SU-DHL-6 (cell line): ENCODE measurements around the gene B4GALT5.

ENCODE experiments used
- H2AFZ ChIP-seq: fragments of 200-600 bp; sonication (generic); 2 replicates; pipeline ENCODE4 v1.6.1; 2014; ENCODE audit warnings: low read depth, mild to moderate bottlenecking, moderate library complexity, mixed read lengths, antibody characterized with exemption, low read length; ENCODE audit not compliant: severe bottlenecking
- H3F3A ChIP-seq: fragments of 200-600 bp; shearing (Covaris generic); 2 replicates; pipeline ENCODE4 v1.6.0; 2016; ENCODE audit warnings: antibody characterized with exemption, mild to moderate bottlenecking; ENCODE audit not compliant: insufficient read depth
- H3K27ac ChIP-seq: fragments of 200-600 bp; sonication (generic); 2 replicates; pipeline ENCODE4 v1.5.1; 2016; ENCODE audit warnings: low read depth, mild to moderate bottlenecking, low read length, moderate library complexity, mixed read lengths
- H3K27me3 ChIP-seq: fragments of 200-600 bp; sonication (generic), shearing (Covaris generic); 2 replicates; pipeline ENCODE4 v1.6.0; 2014; ENCODE audit warnings: mild to moderate bottlenecking, low read length
- H3K36me3 ChIP-seq: fragments of 200-600 bp; sonication (generic); 2 replicates; pipeline ENCODE4 v1.6.1; 2014; ENCODE audit warnings: mild to moderate bottlenecking, low read length, mixed read lengths
- H3K4me2 ChIP-seq: fragments of 300-600, 200-600 bp; shearing (Covaris generic), sonication (generic); 2 replicates; pipeline ENCODE4 v1.6.0; 2014; ENCODE audit warnings: low read length, low read depth, mild to moderate bottlenecking; ENCODE audit not compliant: poor library complexity, severe bottlenecking
- H3K4me3 ChIP-seq: fragments of 200-600 bp; sonication (generic); 2 replicates; pipeline ENCODE4 v1.5.1; 2014; ENCODE audit warnings: antibody characterized with exemption, low read length, mild to moderate bottlenecking, mixed read lengths; ENCODE audit not compliant: insufficient read depth, poor library complexity, severe bottlenecking
- H3K79me2 ChIP-seq: fragments of 200-600 bp; sonication (generic); 2 replicates; pipeline ENCODE4 v1.6.1; 2014; ENCODE audit warnings: mild to moderate bottlenecking, low read length, moderate library complexity; ENCODE audit not compliant: insufficient read depth
- H3K9ac ChIP-seq: fragments of 200-600 bp; sonication (generic); 2 replicates; pipeline ENCODE4 v1.7.0; 2014; ENCODE audit warnings: mild to moderate bottlenecking, low read length
- H3K9me2 ChIP-seq: fragments of 200-600 bp; sonication (generic); replicated peaks from 2 replicates; pipeline ENCODE4 v1.6.1; 2014; ENCODE audit warnings: low read length; ENCODE audit not compliant: insufficient read depth
- H3K9me3 ChIP-seq: fragments of 200-600 bp; sonication (generic); 2 replicates; pipeline ENCODE4 v1.6.1; 2014; ENCODE audit warnings: low read length, mixed read lengths; ENCODE audit not compliant: insufficient read depth
- H4K20me1 ChIP-seq: fragments of 200-600 bp; sonication (generic); 2 replicates; pipeline ENCODE4 v1.6.1; 2014; ENCODE audit warnings: low read depth, mild to moderate bottlenecking, antibody characterized with exemption, low read length, moderate library complexity, mixed read lengths
- CTCF ChIP-seq: fragments of 200-600 bp; sonication (generic); IDR thresholded peaks from one replicate; pipeline ENCODE4 v1.5.1; 2017; ENCODE audit warnings: antibody characterized with exemption, mild to moderate bottlenecking, low read length, moderate library complexity; ENCODE audit not compliant: insufficient read depth, poor library complexity, severe bottlenecking
- EZH2phosphoT487 ChIP-seq: fragments of 200-600 bp; sonication (generic), shearing (Covaris generic); conservative IDR thresholded peaks from 2 replicates; pipeline ENCODE4 v1.6.1; 2018; ENCODE audit warnings: mild to moderate bottlenecking, antibody characterized with exemption, low read length, moderate library complexity, mixed read lengths

Gene B4GALT5

GRCh38 chr20:49641683-49642656 is 71.7 kb downstream of the B4GALT5 start:
- Histone ChIP-seq H4K20me1 (no peaks in the 10 kb centered on the region), H3K9me2 (no peaks in the 10 kb centered on the region), H3K9me3 (no peaks in the 10 kb centered on the region), H3K36me3 (peaks cover 60% of the 10 kb centered on the region), H3K79me2 (no peaks in the 10 kb centered on the region), H3K4me2 (no peak overlapping the region), H3K9ac (no peak overlapping the region), H3F3A (peaks cover 49% of the 10 kb centered on the region), H3K27ac (peak overlapping the region; percentile 18; the same call in 1 of the 2 replicates), H3K27me3 (no peaks in the 10 kb centered on the region), H2AFZ (no peak overlapping the region), H3K4me3 (no peak overlapping the region)
- TF ChIP-seq CTCF, result no peak

- Histone ChIP-seq H3K9me2 (no peaks in the 10 kb centered on the region), H3K9me3 (no peaks in the 10 kb centered on the region), H3K9ac (peak overlapping the region; percentile 39), H3K36me3 (peaks cover 40% of the 10 kb centered on the region), H3K27me3 (no peaks in the 10 kb centered on the region), H3K4me3 (no peak overlapping the region), H4K20me1 (no peaks in the 10 kb centered on the region), H3K27ac (peak overlapping the region; percentile 97), H3F3A (peaks cover 81% of the 10 kb centered on the region), H3K79me2 (no peaks in the 10 kb centered on the region; the same call in 1 of the 2 replicates), H3K4me2 (peak overlapping the region; percentile 64), H2AFZ (no peak overlapping the region)
- TF ChIP-seq CTCF (no peak), EZH2phosphoT487 (no peak)
Observed at GRCh38 chr20:49637046-49637637, 76.5 kb downstream of the B4GALT5 start.

GRCh38 chr20:49636447-49636846 is 77.2 kb downstream of the B4GALT5 start:
- H3K27me3 ChIP-seq, result no peaks in the 10 kb centered on the region
- H3K4me2 ChIP-seq, result peak overlapping the region; percentile 64
- TF ChIP-seq CTCF (no peak), EZH2phosphoT487 (no peak)
- no peaks in the 10 kb centered on the region for H3K9me2 ChIP-seq
- H4K20me1 ChIP-seq, result no peaks in the 10 kb centered on the region
- H3F3A ChIP-seq, result peaks cover 87% of the 10 kb centered on the region
- no peak overlapping the region for H2AFZ ChIP-seq
- peaks cover 33% of the 10 kb centered on the region for H3K36me3 ChIP-seq
- H3K79me2 ChIP-seq, result no peaks in the 10 kb centered on the region; the same call in 1 of the 2 replicates
- peak overlapping the region; percentile 51 for H3K9ac ChIP-seq
- H3K27ac ChIP-seq, result peak overlapping the region; percentile 97
- H3K4me3 ChIP-seq, result no peak overlapping the region
- no peaks in the 10 kb centered on the region for H3K9me3 ChIP-seq
